Liver (tissue), 9 donors: ENCODE data around the gene EHD4. TPM values are rescaled to one million over a fixed set of nuclear protein-coding genes. Genes with fewer than 3 reads are reported as not detected.

Experiments used
- DNase-seq: peaks from one replicate; pipeline ENCODE4 v3.0.0-alpha.2; 2017; ENCODE audit warnings: low spot score
- H3K27ac ChIP-seq, 2 donors: one replicate each; pipeline ENCODE4 v1.7.0; 2013; ENCODE audit warnings: inconsistent platforms in 2 of 2, low read length in 2 of 2, control low read depth in 1 of 2, low read depth in 1 of 2, mild to moderate bottlenecking in 1 of 2
- H3K27me3 ChIP-seq, 4 donors: one replicate each; pipeline versions ENCODE4 v1.6.1 to v1.7.0; 2013; ENCODE audit warnings: low read length in 3 of 4, inconsistent platforms in 1 of 4, mild to moderate bottlenecking in 1 of 4, moderate library complexity in 1 of 4; ENCODE audit not compliant: control insufficient read depth in 4 of 4, insufficient read depth in 4 of 4
- H3K36me3 ChIP-seq, 4 donors: one replicate each; pipeline versions ENCODE4 v1.6.1 to v1.7.0; 2013; ENCODE audit warnings: low read length in 3 of 4, mild to moderate bottlenecking in 3 of 4, low read depth in 1 of 4, moderate library complexity in 1 of 4; ENCODE audit not compliant: control insufficient read depth in 4 of 4, insufficient read depth in 3 of 4
- H3K4me1 ChIP-seq, 4 donors: one replicate each; pipeline versions ENCODE4 v1.6.1 to v1.7.0; 2013; ENCODE audit warnings: low read length in 3 of 4, mild to moderate bottlenecking in 3 of 4, moderate library complexity in 1 of 4; ENCODE audit not compliant: control insufficient read depth in 4 of 4, insufficient read depth in 4 of 4
- H3K4me3 ChIP-seq, 3 donors: one replicate each; pipeline versions ENCODE4 v1.6.1 to v1.7.0; 2013; ENCODE audit warnings: low read length in 3 of 3, control low read depth in 1 of 3, low read depth in 1 of 3, mild to moderate bottlenecking in 1 of 3
- H3K9ac ChIP-seq, 2 donors: one replicate each; pipeline ENCODE4 v1.7.0; 2013; ENCODE audit warnings: low read length in 2 of 2, mild to moderate bottlenecking in 2 of 2, moderate library complexity in 2 of 2, control low read depth in 1 of 2, low read depth in 1 of 2
- H3K9me3 ChIP-seq, 4 donors: one replicate each; pipeline versions ENCODE4 v1.6.1 to v1.7.0; 2013; ENCODE audit warnings: low read length in 3 of 4; ENCODE audit not compliant: control insufficient read depth in 4 of 4
- EGR1 ChIP-seq, 2 donors: IDR thresholded peaks; 2 replicates each; pipeline ENCODE4 v1.6.1; 2016 to 2018; ENCODE audit warnings: antibody characterized with exemption in 2 of 2, low read depth in 2 of 2
- FOXA2 ChIP-seq: IDR thresholded peaks from 2 replicates; pipeline ENCODE4 v1.6.1; 2016; ENCODE audit warnings: antibody characterized with exemption
- GABPA ChIP-seq, 2 donors: IDR thresholded peaks in 1 of 2; conservative IDR thresholded peaks in 1 of 2; 2 replicates each; pipeline ENCODE4 v1.6.1; 2016; ENCODE audit warnings: antibody characterized with exemption in 2 of 2, mild to moderate bottlenecking in 1 of 2, moderate library complexity in 1 of 2
- HNF4A ChIP-seq, 2 donors: conservative IDR thresholded peaks; 2 replicates each; pipeline ENCODE4 v1.6.1; 2016; ENCODE audit warnings: antibody characterized with exemption in 2 of 2, mild to moderate bottlenecking in 2 of 2
- HNF4G ChIP-seq: IDR thresholded peaks from 2 replicates; pipeline ENCODE4 v1.6.1; 2016; ENCODE audit warnings: antibody characterized with exemption
- JUND ChIP-seq, 2 donors: IDR thresholded peaks; 2 replicates each; pipeline ENCODE4 v1.6.1; 2016; ENCODE audit warnings: antibody characterized with exemption in 2 of 2
- NR2F2 ChIP-seq: IDR thresholded peaks from 2 replicates; pipeline ENCODE4 v1.6.1; 2016; ENCODE audit warnings: antibody characterized with exemption
- RAD21 ChIP-seq, 2 donors: IDR thresholded peaks; 2 replicates each; pipeline ENCODE4 v1.6.1; 2016; ENCODE audit warnings: antibody characterized with exemption in 2 of 2, mild to moderate bottlenecking in 2 of 2
- RXRA ChIP-seq, 2 donors: IDR thresholded peaks; 2 replicates each; pipeline ENCODE4 v1.6.1; 2017 to 2018; ENCODE audit warnings: antibody characterized with exemption in 2 of 2, mild to moderate bottlenecking in 1 of 2
- SP1 ChIP-seq: IDR thresholded peaks from 2 replicates; pipeline ENCODE4 v1.6.1; 2018; ENCODE audit warnings: antibody characterized with exemption, mild to moderate bottlenecking
- TAF1 ChIP-seq: conservative IDR thresholded peaks from 2 replicates; pipeline ENCODE4 v1.6.1; 2016; ENCODE audit warnings: antibody characterized with exemption, mild to moderate bottlenecking
- WGBS: extraction: QIAGEN DNeasy Blood & Tissue Kit; methylation state at CpG from one replicate; pipeline ENCODE4 v1.1.7; 2013; 5-methylcytosine and 5-hydroxymethylcytosine counted together
- polyA plus RNA-seq, 2 donors: library from polyadenylated mRNA; stranded (reverse) in 1 of 2; unstranded in 1 of 2; fragments of 200-250 nt in 1 of 2; fragments of >200 nt in 1 of 2; fragmentation: Nextera tagmentation in 1 of 2; extraction: Ambion mirVana in 1 of 2; gene quantifications; one replicate each; pipeline versions ENCODE4 v1.2.1 to v1.2.3, GENCODE V29; 2013 to 2015
- total RNA-seq, 2 donors: library from RNA; depleted of rRNA; stranded (reverse); fragments of >200 nt; gene quantifications; one replicate each; pipeline ENCODE4 v1.2.3, GENCODE V29; 2014
- TF ChIP-seq, protein P1 (sequence below): IDR thresholded peaks from 2 replicates; pipeline ENCODE4 v1.6.1; 2016; ENCODE audit warnings: antibody characterized with exemption, mild to moderate bottlenecking
- TF ChIP-seq, protein P2 (sequence below): IDR thresholded peaks from 2 replicates; pipeline ENCODE4 v1.6.1; 2016; ENCODE audit warnings: antibody characterized with exemption
- TF ChIP-seq, protein P3 (sequence below): IDR thresholded peaks from 2 replicates; pipeline ENCODE4 v1.6.1; 2016; ENCODE audit warnings: antibody characterized with exemption
- TF ChIP-seq, protein P4 (sequence below): IDR thresholded peaks from 2 replicates; pipeline ENCODE4 v1.6.1; 2016; ENCODE audit warnings: antibody characterized with exemption
- TF ChIP-seq, protein P5 (sequence below): fragments of 150-350 bp; IDR thresholded peaks from 2 replicates; pipeline ENCODE4 v1.5.1; 2017; ENCODE audit warnings: improper control_type of control experiment, low read depth, low read length; ENCODE audit not compliant: missing input control
- donor health status: healthy.
- donor health status: healthy.
- donor health status: healthy.
- donor health status: healthy.
- donor health status: healthy.

Gene EHD4
- total and polyA plus RNA-seq, 4 donors: 3.3 to 10.0 (median 6.2) TPM

DNA sequence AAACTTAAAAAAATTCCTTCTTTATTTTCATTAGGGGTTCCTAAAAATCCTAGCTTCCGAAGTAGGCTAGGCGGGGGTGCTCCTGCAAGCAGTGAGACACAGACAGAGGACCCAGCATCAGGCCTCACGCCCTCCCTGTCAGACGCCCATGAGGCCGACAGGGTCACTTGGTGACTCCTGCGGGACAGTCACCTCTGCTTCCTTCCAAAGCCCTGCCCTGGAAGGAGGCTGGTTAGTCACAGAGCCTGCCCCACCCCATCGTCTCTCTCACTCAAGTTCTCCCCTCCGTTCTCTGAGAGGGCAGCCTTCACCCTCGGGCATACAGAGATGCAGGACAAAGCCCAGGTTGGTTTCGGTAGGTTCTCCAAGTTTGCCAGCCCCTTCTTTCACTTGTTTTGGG is 38.6 kb downstream of the EHD4 start:
- 71% methylated on average over 10 of the region's 10 CpGs for WGBS
- H3K4me3 ChIP-seq: no peak overlapping the region
- TF ChIP-seq TAF1 (no peak), JUND (IDR thresholded peaks at IDR 0.05) (no peak), FOXA2 (no peak), HNF4A (conservative IDR thresholded peaks at IDR 0.05) (no peak), RAD21 (IDR thresholded peaks at IDR 0.05) (no peak), NR2F2 (no peak)
- TF ChIP-seq, protein P1, sequence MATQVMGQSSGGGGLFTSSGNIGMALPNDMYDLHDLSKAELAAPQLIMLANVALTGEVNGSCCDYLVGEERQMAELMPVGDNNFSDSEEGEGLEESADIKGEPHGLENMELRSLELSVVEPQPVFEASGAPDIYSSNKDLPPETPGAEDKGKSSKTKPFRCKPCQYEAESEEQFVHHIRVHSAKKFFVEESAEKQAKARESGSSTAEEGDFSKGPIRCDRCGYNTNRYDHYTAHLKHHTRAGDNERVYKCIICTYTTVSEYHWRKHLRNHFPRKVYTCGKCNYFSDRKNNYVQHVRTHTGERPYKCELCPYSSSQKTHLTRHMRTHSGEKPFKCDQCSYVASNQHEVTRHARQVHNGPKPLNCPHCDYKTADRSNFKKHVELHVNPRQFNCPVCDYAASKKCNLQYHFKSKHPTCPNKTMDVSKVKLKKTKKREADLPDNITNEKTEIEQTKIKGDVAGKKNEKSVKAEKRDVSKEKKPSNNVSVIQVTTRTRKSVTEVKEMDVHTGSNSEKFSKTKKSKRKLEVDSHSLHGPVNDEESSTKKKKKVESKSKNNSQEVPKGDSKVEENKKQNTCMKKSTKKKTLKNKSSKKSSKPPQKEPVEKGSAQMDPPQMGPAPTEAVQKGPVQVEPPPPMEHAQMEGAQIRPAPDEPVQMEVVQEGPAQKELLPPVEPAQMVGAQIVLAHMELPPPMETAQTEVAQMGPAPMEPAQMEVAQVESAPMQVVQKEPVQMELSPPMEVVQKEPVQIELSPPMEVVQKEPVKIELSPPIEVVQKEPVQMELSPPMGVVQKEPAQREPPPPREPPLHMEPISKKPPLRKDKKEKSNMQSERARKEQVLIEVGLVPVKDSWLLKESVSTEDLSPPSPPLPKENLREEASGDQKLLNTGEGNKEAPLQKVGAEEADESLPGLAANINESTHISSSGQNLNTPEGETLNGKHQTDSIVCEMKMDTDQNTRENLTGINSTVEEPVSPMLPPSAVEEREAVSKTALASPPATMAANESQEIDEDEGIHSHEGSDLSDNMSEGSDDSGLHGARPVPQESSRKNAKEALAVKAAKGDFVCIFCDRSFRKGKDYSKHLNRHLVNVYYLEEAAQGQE: no peak
- TF ChIP-seq, protein P2, sequence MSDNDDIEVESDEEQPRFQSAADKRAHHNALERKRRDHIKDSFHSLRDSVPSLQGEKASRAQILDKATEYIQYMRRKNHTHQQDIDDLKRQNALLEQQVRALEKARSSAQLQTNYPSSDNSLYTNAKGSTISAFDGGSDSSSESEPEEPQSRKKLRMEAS: no peak
- TF ChIP-seq, protein P3, sequence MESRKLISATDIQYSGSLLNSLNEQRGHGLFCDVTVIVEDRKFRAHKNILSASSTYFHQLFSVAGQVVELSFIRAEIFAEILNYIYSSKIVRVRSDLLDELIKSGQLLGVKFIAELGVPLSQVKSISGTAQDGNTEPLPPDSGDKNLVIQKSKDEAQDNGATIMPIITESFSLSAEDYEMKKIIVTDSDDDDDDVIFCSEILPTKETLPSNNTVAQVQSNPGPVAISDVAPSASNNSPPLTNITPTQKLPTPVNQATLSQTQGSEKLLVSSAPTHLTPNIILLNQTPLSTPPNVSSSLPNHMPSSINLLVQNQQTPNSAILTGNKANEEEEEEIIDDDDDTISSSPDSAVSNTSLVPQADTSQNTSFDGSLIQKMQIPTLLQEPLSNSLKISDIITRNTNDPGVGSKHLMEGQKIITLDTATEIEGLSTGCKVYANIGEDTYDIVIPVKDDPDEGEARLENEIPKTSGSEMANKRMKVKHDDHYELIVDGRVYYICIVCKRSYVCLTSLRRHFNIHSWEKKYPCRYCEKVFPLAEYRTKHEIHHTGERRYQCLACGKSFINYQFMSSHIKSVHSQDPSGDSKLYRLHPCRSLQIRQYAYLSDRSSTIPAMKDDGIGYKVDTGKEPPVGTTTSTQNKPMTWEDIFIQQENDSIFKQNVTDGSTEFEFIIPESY: no peak
- no peak overlapping the region for H3K9ac ChIP-seq
- H3K4me1 ChIP-seq: peaks cover 0 to 20% (median 16%) of the 10 kb centered on the region in 4 donors
- no peaks in the 10 kb centered on the region for H3K27me3 ChIP-seq
- no peaks in the 10 kb centered on the region for H3K9me3 ChIP-seq
- no peak for DNase-seq
- H3K36me3 ChIP-seq: peaks cover 0 to under 1% (median 0%) of the 10 kb centered on the region in 4 donors
- H3K27ac ChIP-seq: no peak overlapping the region

DNA sequence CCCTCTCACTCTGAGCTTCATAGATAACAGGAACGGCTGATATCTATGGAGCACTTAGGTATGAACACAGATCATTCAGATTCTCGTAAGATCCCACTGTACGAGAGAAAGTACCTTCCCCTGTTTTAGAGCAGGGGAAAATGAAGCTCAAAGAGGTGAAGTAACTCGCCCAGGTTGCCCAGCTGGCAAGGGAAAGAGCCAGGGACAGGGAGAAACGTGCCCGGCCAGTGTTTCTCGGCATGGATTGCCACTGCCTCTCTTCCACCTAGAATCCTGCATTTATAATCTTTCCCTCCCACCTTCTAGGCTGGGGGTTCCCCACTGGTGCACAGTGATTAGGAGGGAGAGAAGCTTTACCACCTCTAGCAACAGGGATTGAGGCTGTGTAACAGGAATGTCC is 39.0 kb downstream of the EHD4 start:
- DNase-seq: no peak
- Histone ChIP-seq H3K27ac (no peak overlapping the region), H3K36me3 (no peaks in the 10 kb centered on the region), H3K9ac (no peak overlapping the region), H3K4me1 (peaks cover 3 to 25% (median 20%) of the 10 kb centered on the region in 4 donors), H3K4me3 (no peak overlapping the region), H3K9me3 (no peaks in the 10 kb centered on the region), H3K27me3 (no peaks in the 10 kb centered on the region)
- TF ChIP-seq EGR1 (IDR thresholded peaks at IDR 0.05; ENCODE audit: low read depth in 2 of 2) (no peak), RAD21 (IDR thresholded peaks at IDR 0.05) (no peak)
- 92% methylated on average over 7 of the region's 7 CpGs for WGBS

DNA sequence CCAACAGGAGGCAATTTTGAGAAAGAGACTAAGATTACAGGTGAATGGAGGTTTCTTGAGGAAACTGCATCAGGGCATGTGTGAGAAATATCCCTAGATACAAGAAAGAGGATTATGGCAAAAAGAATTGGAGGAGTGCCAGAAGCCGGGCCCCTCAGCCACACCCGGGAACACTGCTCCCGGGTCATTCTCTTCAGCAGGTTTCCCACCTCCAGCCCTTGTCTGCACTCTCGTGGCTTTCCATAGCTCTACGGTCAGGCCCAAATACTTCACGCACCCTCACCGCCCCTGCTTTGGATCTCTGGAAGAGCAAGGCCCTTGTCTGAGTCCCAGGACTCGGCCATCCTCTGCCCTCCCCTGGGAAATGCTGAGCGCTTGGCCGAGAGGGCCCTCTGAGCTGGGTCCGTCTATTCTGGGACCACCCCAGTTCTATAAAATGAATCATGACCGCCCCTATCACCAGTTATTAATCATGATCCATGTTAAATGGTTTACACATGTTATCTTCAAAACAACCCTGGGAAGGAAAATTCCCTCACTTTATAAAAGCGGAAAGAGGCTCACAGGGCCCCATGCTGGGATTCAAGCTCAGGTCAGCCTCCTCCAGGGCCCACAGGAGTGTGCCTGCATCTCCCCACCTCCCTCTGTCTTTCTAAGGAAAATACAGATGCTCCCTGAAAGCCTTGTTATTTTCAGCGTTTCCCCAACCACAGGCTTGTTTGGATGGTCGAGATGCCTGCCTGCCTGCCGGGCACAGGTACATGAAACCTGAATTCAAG is 39.7 kb downstream of the EHD4 start:
- Histone ChIP-seq H3K36me3 (no peaks in the 10 kb centered on the region), H3K9me3 (no peaks in the 10 kb centered on the region), H3K4me1 (peaks cover 3 to 31% (median 26%) of the 10 kb centered on the region in 4 donors), H3K27ac (no peak overlapping the region), H3K4me3 (no peak overlapping the region), H3K9ac (no peak overlapping the region), H3K27me3 (no peaks in the 10 kb centered on the region)
- 92% methylated on average over 16 of the region's 16 CpGs for WGBS
- TF ChIP-seq RXRA (IDR thresholded peaks at IDR 0.05) (no peak), GABPA (IDR thresholded peaks at IDR 0.05 in 1 of 2, conservative IDR thresholded peaks at IDR 0.05 in 1 of 2) (no peak), EGR1 (IDR thresholded peaks at IDR 0.05; ENCODE audit: low read depth in 2 of 2) (no peak), HNF4A (conservative IDR thresholded peaks at IDR 0.05) (no peak), RAD21 (IDR thresholded peaks at IDR 0.05) (no peak), JUND (IDR thresholded peaks at IDR 0.05) (no peak), SP1 (no peak), FOXA2 (no peak), HNF4G (no peak)
- TF ChIP-seq, protein P2: no peak
- TF ChIP-seq, protein P4, sequence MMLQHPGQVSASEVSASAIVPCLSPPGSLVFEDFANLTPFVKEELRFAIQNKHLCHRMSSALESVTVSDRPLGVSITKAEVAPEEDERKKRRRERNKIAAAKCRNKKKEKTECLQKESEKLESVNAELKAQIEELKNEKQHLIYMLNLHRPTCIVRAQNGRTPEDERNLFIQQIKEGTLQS: no peak
- TF ChIP-seq, protein P5, sequence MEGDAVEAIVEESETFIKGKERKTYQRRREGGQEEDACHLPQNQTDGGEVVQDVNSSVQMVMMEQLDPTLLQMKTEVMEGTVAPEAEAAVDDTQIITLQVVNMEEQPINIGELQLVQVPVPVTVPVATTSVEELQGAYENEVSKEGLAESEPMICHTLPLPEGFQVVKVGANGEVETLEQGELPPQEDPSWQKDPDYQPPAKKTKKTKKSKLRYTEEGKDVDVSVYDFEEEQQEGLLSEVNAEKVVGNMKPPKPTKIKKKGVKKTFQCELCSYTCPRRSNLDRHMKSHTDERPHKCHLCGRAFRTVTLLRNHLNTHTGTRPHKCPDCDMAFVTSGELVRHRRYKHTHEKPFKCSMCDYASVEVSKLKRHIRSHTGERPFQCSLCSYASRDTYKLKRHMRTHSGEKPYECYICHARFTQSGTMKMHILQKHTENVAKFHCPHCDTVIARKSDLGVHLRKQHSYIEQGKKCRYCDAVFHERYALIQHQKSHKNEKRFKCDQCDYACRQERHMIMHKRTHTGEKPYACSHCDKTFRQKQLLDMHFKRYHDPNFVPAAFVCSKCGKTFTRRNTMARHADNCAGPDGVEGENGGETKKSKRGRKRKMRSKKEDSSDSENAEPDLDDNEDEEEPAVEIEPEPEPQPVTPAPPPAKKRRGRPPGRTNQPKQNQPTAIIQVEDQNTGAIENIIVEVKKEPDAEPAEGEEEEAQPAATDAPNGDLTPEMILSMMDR: no peak
- DNase-seq: no peak
